ENCODE data around the gene UBE2H. TPM values are rescaled to one million over a fixed set of nuclear protein-coding genes. Genes with fewer than 3 reads are reported as not detected.

UBE2H gene
- total and polyA plus RNA-seq, 2 of the 4 experiments (the other 2 are of a cell fraction), result 34.6 to 49.4 TPM

- Histone ChIP-seq H2BK20ac (ENCODE audit: low read depth, low read length) (no peak overlapping the region), H4K5ac (ENCODE audit: low read depth, low read length) (no peak overlapping the region), H3K4ac (ENCODE audit: low read depth, low read length) (no peak overlapping the region), H3K36me3 (ENCODE audit: control insufficient read depth, insufficient read depth, low read length) (peaks cover 18% of the 10 kb centered on the region), H4K8ac (ENCODE audit: low read depth in 2 of 2, low read length in 2 of 2) (no peak overlapping the region), H4K91ac (ENCODE audit: insufficient read depth, low read depth, low read length) (no peak overlapping the region), H3K4me2 (ENCODE audit: low read depth, low read length) (no peak overlapping the region), H3K56ac (ENCODE audit: extremely low read depth, insufficient read depth, low read length) (no peak overlapping the region), H4K20me1 (ENCODE audit: insufficient read depth, low read length) (peaks cover 77% of the 10 kb centered on the region), H3K14ac (replicated peaks; ENCODE audit: low read depth, low read length) (no peak overlapping the region), H3K27me3 (ENCODE audit: control insufficient read depth, insufficient read depth, low read length) (no peaks in the 10 kb centered on the region), H2BK5ac (ENCODE audit: low read depth, low read length, poor library complexity, severe bottlenecking) (no peak overlapping the region), H3K4me3 (ENCODE audit: insufficient read depth, low read depth, low read length) (no peak overlapping the region), H2BK120ac (ENCODE audit: low read depth, low read length) (no peak overlapping the region), H3K79me1 (ENCODE audit: low read depth in 1 of 2, low read length in 2 of 2) (peaks cover 13 to 66% of the 10 kb centered on the region in 2 experiments), H2AK5ac (ENCODE audit: low read depth, low read length) (no peak overlapping the region), H3K9me3 (ENCODE audit: control insufficient read depth, insufficient read depth, low read length) (no peaks in the 10 kb centered on the region), H3K18ac (ENCODE audit: low read depth, low read length) (no peak overlapping the region), H3K27ac (ENCODE audit: insufficient read depth, low read length) (no peak overlapping the region), H3K23ac (ENCODE audit: low read depth, low read length) (no peak overlapping the region), H2AFZ (replicated peaks; ENCODE audit: low read length, poor library complexity) (no peak overlapping the region), H3K4me1 (ENCODE audit: control insufficient read depth, insufficient read depth, low read length) (0 out of 2 replicates have a peak, but pooled peaks cover 2% of the 10 kb centered on the region), H2AK9ac (replicated peaks; ENCODE audit: low read depth, low read length, poor library complexity) (no peak overlapping the region), H2BK15ac (ENCODE audit: low read depth, low read length) (no peak overlapping the region), H3K9me1 (ENCODE audit: insufficient read depth, low read length) (peaks cover 4% of the 10 kb centered on the region), H3K9ac (ENCODE audit: low read depth, low read length) (no peak overlapping the region)
- no peak for DNase-seq
- POLR2A ChIA-PET (ENCODE audit: unreplicated experiment), result no interaction called here
- no peak for ATAC-seq (ENCODE audit: low read depth)
- CTCF ChIA-PET, result no interaction called here
- WGBS, 2 experiments (ENCODE audit: extremely low coverage in 2 of 2, insufficient read length in 1 of 2), result 90% methylated on average over 2 of the region's 4 CpGs; no CpG with 5 or more reads in 1 of the 2 experiments
- dilution Hi-C loops (cut with HindIII; ENCODE audit: low sequenced_read_pairs, unreplicated experiment) (no loop called here), in situ Hi-C loops (cut with MboI; ENCODE audit: low sequenced_read_pairs) (no loop called here), intact Hi-C loops (cut with micrococcal nuclease) (no loop called here)
- TF ChIP-seq CTCF (conservative IDR thresholded peaks at IDR 0.05; ENCODE audit: low read depth, low read length) (no peak), MAZ (IDR thresholded peaks at IDR 0.05; ENCODE audit: borderline replicate concordance, low read depth, low read length) (no peak), FOS (IDR thresholded peaks at IDR 0.05; ENCODE audit: low read depth, low read length) (no peak), SMC3 (IDR thresholded peaks at IDR 0.05; ENCODE audit: low read depth, low read length) (no peak), ELK1 (IDR thresholded peaks at IDR 0.05; ENCODE audit: borderline replicate concordance, low read depth, low read length) (no peak), CEBPB (IDR thresholded peaks at IDR 0.05; ENCODE audit: low read depth, low read length) (no peak), BHLHE40 (IDR thresholded peaks at IDR 0.05; ENCODE audit: low read depth, low read length) (no peak), MXI1 (IDR thresholded peaks at IDR 0.05; ENCODE audit: borderline replicate concordance, low read depth, low read length) (no peak), RCOR1 (IDR thresholded peaks at IDR 0.05; ENCODE audit: insufficient replicate concordance, low read length) (no peak)
- BruUV-seq (replicated peaks), result no TSS peak
Observed at GRCh38 chr7:129939881-129940280, 12.9 kb downstream of the UBE2H start.

All from IMR-90 (cell line).